HT-29 (cell line): ENCODE measurements around the gene FOXP3. TPM values are rescaled to one million over a fixed set of nuclear protein-coding genes. Genes with fewer than 3 reads are reported as not detected.

ENCODE experiments used
- DNase-seq: peaks from one replicate; pipeline ENCODE4 v3.0.0-alpha.2; 2015; ENCODE audit warnings: low spot score
- total RNA-seq: library from RNA; depleted of rRNA; stranded (reverse); fragments of >200 nt; shearing (Covaris generic); gene quantifications from 2 replicates; pipeline ENCODE4 v1.2.3, GENCODE V29; 2014

FOXP3 gene
- total RNA-seq, 1 experiment from 2014 or later = not detected

DNA sequence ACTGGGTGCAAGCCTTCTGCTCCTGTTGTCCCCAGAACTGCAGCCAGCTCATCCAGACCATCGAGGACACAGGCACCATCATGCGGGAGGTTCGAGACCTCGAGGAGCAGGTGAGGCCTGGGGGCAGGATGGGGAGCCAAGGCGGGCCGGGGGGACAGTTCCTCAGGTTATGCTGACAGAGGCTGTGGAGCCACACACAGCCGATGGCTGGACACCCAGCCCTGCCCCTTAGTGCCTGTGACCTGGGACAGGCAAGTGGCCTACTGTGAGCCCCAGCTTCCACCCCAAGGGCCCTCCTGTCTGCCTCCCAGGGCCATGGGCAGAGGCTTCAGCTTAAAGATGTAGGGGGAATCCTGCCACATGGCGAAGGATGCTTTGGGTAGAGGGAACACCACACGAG, 14.9 kb downstream of the FOXP3 start:
- DNase-seq = no peak

GRCh38 chrX:49249071-49249470, 15.4 kb downstream of the FOXP3 start:
- DNase-seq = no peak

GRCh38 chrX:49247916-49248811, 16.3 kb downstream of the FOXP3 start:
- DNase-seq = no peak

- DNase-seq = no peak
These were observed 17.2 kb downstream of the FOXP3 start for GRCh38 chrX:49247346-49247745.

GRCh38 chrX:49246541-49246940, 18.0 kb downstream of the FOXP3 start:
- DNase-seq = no peak

DNA sequence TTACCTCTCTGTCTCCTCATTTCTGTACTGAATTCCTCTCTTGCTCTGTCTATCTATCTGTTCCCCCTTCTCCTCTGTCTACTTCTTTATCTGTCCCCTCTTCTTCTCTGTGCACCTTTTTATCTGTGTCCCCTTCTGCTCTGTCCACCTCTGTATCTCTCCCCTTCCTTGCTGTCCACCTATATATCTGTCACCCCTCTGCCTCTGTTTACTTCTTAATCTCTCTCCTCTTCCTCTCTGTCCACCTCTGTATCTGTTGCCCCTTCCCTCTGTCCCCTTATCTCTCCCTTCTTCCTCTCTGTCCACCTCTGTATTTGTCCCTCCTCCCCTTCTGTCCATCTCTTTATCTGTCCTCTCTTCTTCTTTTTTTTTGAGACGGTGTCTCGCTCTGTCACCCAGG, 20.3 kb downstream of the FOXP3 start:
- no peak for DNase-seq

DNA sequence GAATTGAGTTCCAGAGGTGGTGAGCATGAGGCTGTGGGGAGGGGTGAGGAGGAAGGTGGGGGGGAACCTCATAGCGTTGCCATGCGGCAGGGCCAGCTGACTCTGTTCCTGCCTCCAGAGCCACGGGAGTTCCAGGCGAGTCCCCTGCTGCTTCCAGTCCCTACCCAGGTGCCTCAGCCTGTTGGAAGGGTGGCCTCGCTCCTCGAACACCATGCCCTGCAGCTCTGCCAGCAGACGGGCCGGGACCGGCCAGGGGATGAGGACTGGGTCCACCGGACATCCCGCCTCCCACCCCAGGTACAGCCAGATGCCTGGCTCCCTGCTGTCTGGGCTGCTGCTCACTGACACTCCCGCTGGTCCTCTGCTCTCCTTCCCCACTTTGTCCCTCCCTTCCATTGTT, 21.3 kb downstream of the FOXP3 start:
- DNase-seq = no peak

- no peak for DNase-seq
These were observed 21.9 kb downstream of the FOXP3 start for GRCh38 chrX:49242545-49243066.

GRCh38 chrX:49238735-49239134, 25.8 kb downstream of the FOXP3 start:
- no peak for DNase-seq

GRCh38 chrX:49237060-49237459, 27.4 kb downstream of the FOXP3 start:
- no peak for DNase-seq

DNA sequence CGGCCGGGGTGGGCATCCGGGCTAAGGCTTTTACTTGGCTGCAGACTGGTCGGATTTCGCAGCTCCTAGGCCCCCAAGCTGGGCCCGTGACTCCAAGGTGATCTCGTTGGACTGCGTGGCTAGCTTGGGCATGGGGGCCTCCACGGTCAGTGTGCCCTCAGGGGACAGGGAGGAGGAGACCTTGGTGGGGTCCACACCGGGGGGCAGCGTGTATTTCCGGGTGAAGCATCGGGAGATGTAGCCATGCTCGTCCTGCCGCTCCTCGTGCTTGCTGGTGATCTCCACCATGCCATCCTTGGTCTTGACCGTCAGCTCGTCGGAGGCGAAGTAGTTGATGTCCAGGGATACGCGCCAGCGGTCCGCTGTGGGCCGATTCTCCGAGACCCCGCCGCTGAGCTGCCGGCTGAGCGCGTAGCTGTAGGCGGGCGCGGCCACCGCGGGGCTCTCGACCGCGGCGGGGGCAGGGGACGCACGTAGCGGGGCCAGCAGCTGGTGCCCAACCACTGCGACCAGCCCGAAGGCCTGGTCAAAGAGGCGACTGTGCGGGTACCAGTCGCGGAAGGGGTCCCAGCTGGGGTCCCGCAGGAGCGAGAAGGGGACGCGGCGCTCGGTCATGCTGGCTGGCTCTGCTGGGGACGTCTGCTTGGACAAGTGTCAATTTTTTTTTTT, 30.5 kb downstream of the FOXP3 start:
- no peak for DNase-seq

- DNase-seq = no peak
These were observed 31.3 kb downstream of the FOXP3 start, which contains the start of gene CACNA1F for GRCh38 chrX:49233176-49233575. Gene CACNA1F, minus strand, starts transcription at chrX:49233340. Its CDS starts 31 bp downstream, at chrX:49233309.

DNA sequence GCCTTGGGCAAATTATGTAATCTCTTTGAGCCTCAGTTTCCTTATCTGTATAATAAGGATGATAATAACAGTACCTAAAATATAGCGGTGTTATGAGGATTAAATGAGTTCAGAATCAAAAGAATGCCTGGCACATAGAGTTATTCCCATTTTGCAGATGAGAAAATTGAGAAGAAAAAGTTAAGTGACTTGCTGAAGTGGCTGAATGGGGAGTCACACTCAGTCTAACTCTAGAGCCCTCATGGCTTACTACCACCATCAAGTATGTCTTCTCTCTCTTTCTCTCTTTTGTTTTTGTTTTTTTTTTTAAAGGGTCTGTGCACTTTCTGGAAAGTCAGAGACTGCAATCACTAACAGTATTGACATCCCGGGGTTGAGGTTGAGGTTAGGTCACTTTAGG, 32.0 kb downstream of the FOXP3 start:
- DNase-seq = no peak

- DNase-seq = no peak
These were observed 33.0 kb downstream of the FOXP3 start for GRCh38 chrX:49231333-49232000.

DNA sequence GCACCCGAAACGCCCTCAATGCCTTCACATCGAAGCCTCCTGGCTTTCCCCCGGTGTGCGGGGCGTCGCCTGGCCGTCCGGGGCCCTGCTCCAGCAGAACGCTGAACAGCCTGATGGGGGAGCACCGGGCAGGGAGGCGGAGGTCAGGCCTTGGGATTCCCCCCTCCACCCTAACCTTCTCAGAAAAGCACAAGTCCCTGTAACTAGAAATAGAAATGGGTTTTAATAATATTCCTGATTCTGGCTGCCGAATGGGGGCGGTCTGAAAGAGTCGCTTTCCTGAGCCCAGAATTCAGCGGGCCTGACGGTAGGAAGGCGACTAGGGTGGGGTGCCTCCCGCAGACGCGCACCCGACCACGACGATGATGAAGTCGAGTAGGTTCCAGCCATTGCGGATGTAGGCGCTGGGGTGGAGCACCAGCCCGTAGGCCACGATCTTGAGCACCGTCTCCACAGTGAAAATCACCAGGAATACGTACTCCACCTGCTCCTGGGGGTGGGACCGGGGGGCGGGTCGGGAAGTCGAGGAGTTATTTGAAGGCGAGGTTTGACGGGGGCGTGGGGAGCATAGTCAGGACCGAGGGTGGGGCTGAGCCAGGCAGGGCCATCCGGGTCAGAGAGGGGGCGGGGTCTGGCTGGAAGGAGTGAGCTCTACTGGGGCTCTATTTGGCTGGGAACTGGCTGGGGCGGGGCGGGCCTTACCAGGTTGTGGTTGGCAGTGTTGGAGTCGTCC, 33.8 kb downstream of the FOXP3 start:
- DNase-seq = peak; percentile 28

GRCh38 chrX:49228185-49228584, 36.3 kb downstream of the FOXP3 start:
- DNase-seq = no peak

DNA sequence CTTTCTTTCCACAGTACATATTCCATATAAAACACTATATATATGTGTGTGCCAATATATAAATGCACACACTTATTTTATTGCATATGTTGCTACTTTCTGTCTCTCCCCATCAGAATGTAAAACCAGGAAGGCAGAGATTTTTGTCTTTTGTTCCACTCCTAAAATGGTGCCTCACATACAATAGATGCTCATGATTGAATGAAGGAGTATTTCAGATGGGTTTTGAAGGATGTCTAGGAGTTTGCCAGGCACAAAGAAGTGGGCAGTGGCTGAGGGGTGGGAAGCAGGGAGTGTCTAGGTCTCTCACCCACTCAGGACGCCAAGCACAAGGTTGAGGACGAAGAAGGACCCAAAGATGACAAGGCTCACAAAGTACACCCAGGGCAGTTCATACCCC, 36.8 kb downstream of the FOXP3 start:
- DNase-seq = no peak

DNA sequence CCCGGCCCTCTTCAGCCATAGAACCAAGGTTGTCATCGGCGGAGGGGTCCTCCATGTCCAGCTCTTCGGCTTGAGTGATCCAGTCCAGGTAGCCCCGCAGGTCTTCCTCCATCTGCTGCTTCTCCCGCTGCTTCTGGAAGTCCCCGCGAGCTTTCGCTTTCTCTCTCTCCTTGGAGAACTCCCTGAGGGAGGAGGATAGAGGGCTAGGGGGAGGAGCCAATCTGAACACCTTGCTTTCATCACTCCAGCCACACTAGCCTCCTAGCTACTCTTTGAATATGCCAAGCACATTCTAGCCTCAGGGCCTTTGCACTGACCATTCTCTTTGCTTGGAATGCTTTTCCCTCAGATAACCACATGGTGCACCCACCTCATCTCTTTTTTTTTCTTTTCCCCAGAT, 37.6 kb downstream of the FOXP3 start:
- no peak for DNase-seq

GRCh38 chrX:49225858-49226257, 38.7 kb downstream of the FOXP3 start:
- no peak for DNase-seq

- DNase-seq = no peak
These were observed 42.6 kb downstream of the FOXP3 start for GRCh38 chrX:49221868-49222267.

- DNase-seq = no peak
These were observed 44.4 kb downstream of the FOXP3 start for GRCh38 chrX:49220100-49220499.
